GM18873 (cell line): ENCODE results near the gene CTTNBP2NL.
A peak's percentile ranks its signal among the peaks of the same experiment; 100 is the strongest.

ENCODE experiments used
- ATAC-seq: cut with Tn5 transposase; IDR thresholded peaks from one replicate; pipeline ENCODE4 v1.9.1; 2021; ENCODE audit warnings: mild to moderate bottlenecking, moderate library complexity, moderate number of reproducible peaks; ENCODE audit not compliant: unreplicated experiment, low FRiP score

The CTTNBP2NL gene

GRCh38 chr1:112395821-112396652 is at the start of gene CTTNBP2NL:
TSS of gene CTTNBP2NL (plus strand) at chr1:112396214. CDS start at chr1:112416166, 19,952 bp downstream.
- peak; percentile 75 for ATAC-seq

GRCh38 chr1:112346801-112347350 is 49.1 kb upstream of the CTTNBP2NL start:
- ATAC-seq, result no peak

- no peak for ATAC-seq
Observed at GRCh38 chr1:112356765-112357164, 39.2 kb upstream of the CTTNBP2NL start.

GRCh38 chr1:112357467-112357866 is 38.5 kb upstream of the CTTNBP2NL start:
- ATAC-seq, result no peak

GRCh38 chr1:112358061-112358770 is 37.8 kb upstream of the CTTNBP2NL start:
- no peak for ATAC-seq

GRCh38 chr1:112358798-112359408 is 37.1 kb upstream of the CTTNBP2NL start:
- no peak for ATAC-seq

GRCh38 chr1:112359961-112360767 is 35.9 kb upstream of the CTTNBP2NL start:
- ATAC-seq, result no peak

GRCh38 chr1:112363636-112364035 is 32.4 kb upstream of the CTTNBP2NL start:
- no peak for ATAC-seq

- ATAC-seq, result no peak
Observed at GRCh38 chr1:112368198-112368597, 27.8 kb upstream of the CTTNBP2NL start.

GRCh38 chr1:112369392-112370285 is 26.4 kb upstream of the CTTNBP2NL start:
- peak; percentile 68 for ATAC-seq

GRCh38 chr1:112370996-112371395 is 25.0 kb upstream of the CTTNBP2NL start:
- no peak for ATAC-seq

GRCh38 chr1:112371775-112372174 is 24.2 kb upstream of the CTTNBP2NL start:
- no peak for ATAC-seq

- no peak for ATAC-seq
Observed at GRCh38 chr1:112373806-112374205, 22.2 kb upstream of the CTTNBP2NL start.

- no peak for ATAC-seq
Observed at GRCh38 chr1:112375701-112376100, 20.3 kb upstream of the CTTNBP2NL start.

GRCh38 chr1:112380356-112380755 is 15.7 kb upstream of the CTTNBP2NL start:
- ATAC-seq, result no peak

GRCh38 chr1:112381324-112382076 is 14.5 kb upstream of the CTTNBP2NL start:
- no peak for ATAC-seq

- no peak for ATAC-seq
Observed at GRCh38 chr1:112383759-112384370, 12.1 kb upstream of the CTTNBP2NL start.
